ENCODE results near the gene ALG14.
"Not testable (repeated sequence)": the region's sequence is repeated elsewhere in the genome, so short reads cannot be mapped to it uniquely, and the experiment has no call there.

Gene ALG14

GRCh38 chr1:95005584-95005983 lies 67.2 kb downstream of the ALG14 start:
- no peak for DNase-seq

- no peak for DNase-seq
Measured at GRCh38 chr1:95004013-95004412, 68.7 kb downstream of the ALG14 start.

GRCh38 chr1:95003433-95003738 lies 69.4 kb downstream of the ALG14 start:
- DNase-seq = no peak

- no peak for DNase-seq
Measured at GRCh38 chr1:95002540-95003432, 70.0 kb downstream of the ALG14 start.

- no peak for DNase-seq
Measured at GRCh38 chr1:95002164-95002539, 70.6 kb downstream of the ALG14 start.

- DNase-seq = no peak
Measured at GRCh38 chr1:94999456-95000131, 73.2 kb downstream of the ALG14 start.

- no peak for DNase-seq
Measured at GRCh38 chr1:94998748-94999147, 74.0 kb downstream of the ALG14 start.

GRCh38 chr1:94998114-94998513 lies 74.6 kb downstream of the ALG14 start:
- no peak for DNase-seq

GRCh38 chr1:94995536-94995935 lies 77.2 kb downstream of the ALG14 start:
- not testable (repeated sequence) for DNase-seq

GRCh38 chr1:94994805-94995204 lies 77.9 kb downstream of the ALG14 start:
- no peak for DNase-seq

GRCh38 chr1:94993931-94994645 lies 78.7 kb downstream of the ALG14 start:
- no peak for DNase-seq

GRCh38 chr1:94992863-94993563 lies 79.7 kb downstream of the ALG14 start:
- no peak for DNase-seq

- no peak for DNase-seq
Measured at GRCh38 chr1:94992161-94992560, 80.6 kb downstream of the ALG14 start.

GRCh38 chr1:94989911-94990473 lies 82.8 kb downstream of the ALG14 start:
- DNase-seq = peak in 1 of 4 experiments; percentile 3

GRCh38 chr1:94989398-94989797 lies 83.4 kb downstream of the ALG14 start:
- DNase-seq = no peak

- no peak for DNase-seq
Measured at GRCh38 chr1:94988356-94988755, 84.4 kb downstream of the ALG14 start.

- DNase-seq = no peak
Measured at GRCh38 chr1:94986783-94987182, 86.0 kb downstream of the ALG14 start.

- DNase-seq = no peak
Measured at GRCh38 chr1:94983171-94983739, 89.5 kb downstream of the ALG14 start.

- DNase-seq = no peak
Measured at GRCh38 chr1:94982398-94982797, 90.4 kb downstream of the ALG14 start.

- DNase-seq = no peak
Measured at GRCh38 chr1:94981575-94981973, 91.2 kb downstream of the ALG14 start.

- DNase-seq = no peak
Measured at GRCh38 chr1:94980582-94981574, 91.9 kb downstream of the ALG14 start.

Measured in suppressor macrophage (primary cell).